IMR-90 (cell line): Measurements from ENCODE around the gene PRELID3B. TPM values are rescaled to one million over a fixed set of nuclear protein-coding genes. Genes with fewer than 3 reads are reported as not detected.

Experiments used
- ATAC-seq: fragments of 200-7000 bp; cut with Tn5 transposase; 2 replicates; pipeline ENCODE4 v1.9.1; 2020; ENCODE audit warnings: low read depth, mild to moderate bottlenecking, moderate library complexity
- BruUV-seq: library from RNA; stranded (reverse); fragments of 400-500 nt; replicated peaks from 2 replicates; lab custom pipeline; 2021; lab: Mats Ljungman, UMichigan
- CTCF ChIA-PET: fragments of 300-600 bp; formaldehyde crosslinking; extraction: SDS; loops from one replicate; lab custom pipeline; 2021; ENCODE audit warnings: antibody characterized with exemption; lab: Yijun Ruan, JAX
- POLR2A ChIA-PET: fragments of 300-600 bp; sonication (Branson Sonifier 250); formaldehyde crosslinking; loops from one replicate; lab custom pipeline; 2022; ENCODE audit warnings: antibody characterized with exemption; ENCODE audit not compliant: unreplicated experiment; lab: Charles Lee
- DNase-seq: peaks from one replicate; pipeline ENCODE4 v3.0.0; 2013
- H2AFZ ChIP-seq: replicated peaks from 2 replicates; pipeline ENCODE3; 2013; ENCODE audit warnings: low read length, mild to moderate bottlenecking; ENCODE audit not compliant: poor library complexity
- H2AK5ac ChIP-seq: 2 replicates; pipeline ENCODE4 v1.6.1; 2013; ENCODE audit warnings: low read depth, low read length, inconsistent platforms
- H2AK9ac ChIP-seq: replicated peaks from 2 replicates; pipeline ENCODE3; 2013; ENCODE audit warnings: mild to moderate bottlenecking, low read depth, low read length, moderate library complexity; ENCODE audit not compliant: poor library complexity
- H2BK120ac ChIP-seq: 2 replicates; pipeline ENCODE4 v1.6.1; 2013; ENCODE audit warnings: low read depth, low read length, inconsistent platforms
- H2BK15ac ChIP-seq: 3 replicates; pipeline ENCODE4 v1.6.1; 2013; ENCODE audit warnings: low read depth, low read length, inconsistent platforms
- H2BK20ac ChIP-seq: 2 replicates; pipeline ENCODE4 v1.6.1; 2013; ENCODE audit warnings: low read depth, mild to moderate bottlenecking, inconsistent platforms, low read length, moderate library complexity
- H2BK5ac ChIP-seq: 2 replicates; pipeline ENCODE4 v1.6.1; 2013; ENCODE audit warnings: mild to moderate bottlenecking, low read depth, low read length, inconsistent platforms; ENCODE audit not compliant: poor library complexity, severe bottlenecking
- H3K14ac ChIP-seq: replicated peaks from 2 replicates; pipeline ENCODE4 v1.6.1; 2013; ENCODE audit warnings: low read depth, low read length, inconsistent platforms
- H3K18ac ChIP-seq: 2 replicates; pipeline ENCODE4 v1.6.1; 2013; ENCODE audit warnings: low read depth, low read length, control low read depth
- H3K23ac ChIP-seq: 2 replicates; pipeline ENCODE4 v1.6.1; 2013; ENCODE audit warnings: low read depth, low read length, inconsistent platforms
- H3K27ac ChIP-seq: 2 replicates; pipeline ENCODE4 v1.5.1; 2013; ENCODE audit warnings: mild to moderate bottlenecking, control low read depth, low read length; ENCODE audit not compliant: insufficient read depth
- H3K27me3 ChIP-seq: 2 replicates; pipeline ENCODE4 v1.6.1; 2013; ENCODE audit warnings: low read length; ENCODE audit not compliant: control insufficient read depth, insufficient read depth
- H3K36me3 ChIP-seq: 2 replicates; pipeline ENCODE4 v1.6.1; 2013; ENCODE audit warnings: low read length, mixed read lengths; ENCODE audit not compliant: control insufficient read depth, insufficient read depth
- H3K4ac ChIP-seq: 2 replicates; pipeline ENCODE4 v1.6.1; 2013; ENCODE audit warnings: low read depth, low read length, inconsistent platforms
- H3K4me1 ChIP-seq: 2 replicates; pipeline ENCODE4 v1.6.1; 2013; ENCODE audit warnings: low read length, mixed read lengths; ENCODE audit not compliant: control insufficient read depth, insufficient read depth
- H3K4me2 ChIP-seq: 2 replicates; pipeline ENCODE4 v1.6.1; 2013; ENCODE audit warnings: low read depth, mild to moderate bottlenecking, control low read depth, low read length, moderate library complexity
- H3K4me3 ChIP-seq: 2 replicates; pipeline ENCODE4 v1.5.1; 2013; ENCODE audit warnings: low read depth, mild to moderate bottlenecking, control low read depth, low read length, moderate library complexity; ENCODE audit not compliant: insufficient read depth
- H3K56ac ChIP-seq: 2 replicates; pipeline ENCODE4 v1.6.1; 2013; ENCODE audit warnings: low read length, inconsistent platforms; ENCODE audit not compliant: insufficient read depth; ENCODE audit errors: extremely low read depth
- H3K79me1 ChIP-seq, 2 experiments: 2 replicates each; pipeline ENCODE4 v1.6.1; 2013; ENCODE audit warnings: low read length in 2 of 2, inconsistent platforms in 1 of 2, low read depth in 1 of 2
- H3K9ac ChIP-seq: 2 replicates; pipeline ENCODE4 v1.6.1; 2013; ENCODE audit warnings: low read depth, low read length, control low read depth
- H3K9me1 ChIP-seq: 2 replicates; pipeline ENCODE4 v1.6.1; 2013; ENCODE audit warnings: low read length, inconsistent platforms; ENCODE audit not compliant: insufficient read depth
- H3K9me3 ChIP-seq: 2 replicates; pipeline ENCODE4 v1.6.1; 2013; ENCODE audit warnings: low read length; ENCODE audit not compliant: control insufficient read depth, insufficient read depth
- H4K20me1 ChIP-seq: 2 replicates; pipeline ENCODE4 v1.6.1; 2013; ENCODE audit warnings: low read length, inconsistent platforms; ENCODE audit not compliant: insufficient read depth
- H4K5ac ChIP-seq: 2 replicates; pipeline ENCODE4 v1.6.1; 2013; ENCODE audit warnings: mild to moderate bottlenecking, low read depth, low read length, control low read depth
- H4K8ac ChIP-seq, 2 experiments: 2 replicates each; pipeline ENCODE4 v1.6.1; 2013; ENCODE audit warnings: low read depth in 2 of 2, low read length in 2 of 2, control low read depth in 1 of 2, inconsistent platforms in 1 of 2
- H4K91ac ChIP-seq: 2 replicates; pipeline ENCODE4 v1.6.1; 2013; ENCODE audit warnings: low read depth, low read length, inconsistent platforms; ENCODE audit not compliant: insufficient read depth
- BHLHE40 ChIP-seq: fragments of 150-350 bp; IDR thresholded peaks from 2 replicates; pipeline ENCODE4 v1.6.1; 2016; ENCODE audit warnings: mild to moderate bottlenecking, low read depth, low read length
- CEBPB ChIP-seq: IDR thresholded peaks from 2 replicates; pipeline ENCODE4 v1.6.1; 2012; ENCODE audit warnings: low read depth, low read length, improper control_type of control experiment
- ELK1 ChIP-seq: fragments of 150-350 bp; IDR thresholded peaks from 2 replicates; pipeline ENCODE4 v1.6.1; 2016; ENCODE audit warnings: low read depth, mild to moderate bottlenecking, low read length, moderate library complexity, borderline replicate concordance
- POLR2A ChIP-seq: IDR thresholded peaks from 2 replicates; pipeline ENCODE4 v1.6.1; 2012; ENCODE audit warnings: mild to moderate bottlenecking, low read depth, low read length
- RAD21 ChIP-seq: IDR thresholded peaks from 2 replicates; pipeline ENCODE4 v1.6.1; 2012; ENCODE audit warnings: low read length, improper control_type of control experiment
- WGBS, 2 experiments: methylation state at CpG; one replicate each; pipeline versions ENCODE4 v1.1.5 to v1.1.7; 2013; ENCODE audit warnings: missing lambda C conversion rate in 2 of 2; ENCODE audit not compliant: insufficient read length in 1 of 2; ENCODE audit errors: extremely low coverage in 2 of 2; 5-methylcytosine and 5-hydroxymethylcytosine counted together
- dilution Hi-C: fragments of 300-500 bp; cut with HindIII; formaldehyde crosslinking; loops from one replicate; pipeline ENCODE4 v1.14.3; 2018; ENCODE audit warnings: low sequenced_read_pairs; ENCODE audit not compliant: unreplicated experiment
- in situ Hi-C: fragments of 300-500 bp; cut with MboI; formaldehyde crosslinking; loops from 3 replicates; pipeline ENCODE4 v1.14.3; 2019; ENCODE audit warnings: low sequenced_read_pairs, inconsistent platforms, mixed read lengths
- intact Hi-C: fragments of 100-400 bp; cut with micrococcal nuclease; formaldehyde crosslinking; loops from 2 replicates; pipeline ENCODE4 v1.10.0; 2022
- polyA plus RNA-seq, 3 experiments: library from polyadenylated mRNA; depleted of rRNA; stranded (reverse); fragments of >200 nt; gene quantifications; 2 replicates each; pipeline ENCODE4 v1.2.3, GENCODE V29; 2012; ENCODE audit warnings: low replicate concordance in 1 of 3
- total RNA-seq: library from RNA; depleted of rRNA; stranded (reverse); fragments of >200 nt; gene quantifications from 2 replicates; pipeline ENCODE4 v1.2.3, GENCODE V29; 2012

PRELID3B gene
- total and polyA plus RNA-seq, 2 of the 4 experiments (the other 2 are of a cell fraction) = 24.8 to 41.9 TPM

DNA sequence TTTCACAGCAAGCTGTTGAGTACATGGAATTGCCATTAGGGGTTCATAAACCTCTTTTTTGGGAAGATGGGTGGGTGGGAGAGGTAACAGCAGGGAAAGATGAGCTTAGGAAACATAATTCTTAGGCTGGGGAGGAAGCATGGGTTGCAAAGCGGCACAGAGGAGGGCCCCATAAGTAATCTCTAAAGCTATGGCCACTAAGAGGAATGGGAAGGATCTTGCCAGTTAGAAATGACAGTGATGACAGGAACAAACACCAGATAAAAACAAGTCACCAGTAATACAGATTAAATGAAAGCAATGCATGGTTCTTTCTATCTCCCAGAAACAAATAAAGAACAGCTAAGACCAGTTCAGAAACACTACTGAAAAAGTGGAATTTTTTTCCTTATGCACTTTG is 31.0 kb upstream of the PRELID3B start:
- peaks cover 22% of the 10 kb centered on the region for H3K27me3 ChIP-seq
- H3K4me3 ChIP-seq = no peak overlapping the region
- dilution Hi-C loops (no loop called here), intact Hi-C loops (no loop called here), in situ Hi-C loops (no loop called here)
- no peaks in the 10 kb centered on the region for H3K9me1 ChIP-seq
- H4K20me1 ChIP-seq = no peaks in the 10 kb centered on the region
- no peak overlapping the region for H3K18ac ChIP-seq
- no peaks in the 10 kb centered on the region for H3K4me1 ChIP-seq
- no peak overlapping the region for H2AK9ac ChIP-seq
- H3K36me3 ChIP-seq = no peaks in the 10 kb centered on the region
- ATAC-seq (no peak), DNase-seq (no peak)
- no peak overlapping the region for H3K27ac ChIP-seq
- H3K4me2 ChIP-seq = no peak overlapping the region
- H2BK20ac ChIP-seq = no peak overlapping the region
- no peak overlapping the region for H3K4ac ChIP-seq
- H4K5ac ChIP-seq = no peak overlapping the region
- H3K56ac ChIP-seq = no peak overlapping the region
- H3K9me3 ChIP-seq = no peaks in the 10 kb centered on the region
- no peak overlapping the region for H3K23ac ChIP-seq
- no peak overlapping the region for H2BK15ac ChIP-seq
- ChIA-PET POLR2A (no interaction called here), CTCF (interaction anchor here (1.6 kb wide), 1 partner anchor 14 kb away, joined by 4 read pairs; no protein-coding TSS in a partner anchor)
- H2AK5ac ChIP-seq = no peak overlapping the region
- no peaks in the 10 kb centered on the region for H3K79me1 ChIP-seq
- H3K14ac ChIP-seq = no peak overlapping the region
- no peak overlapping the region for H2BK5ac ChIP-seq
- H2AFZ ChIP-seq = no peak overlapping the region
- no TSS peak for BruUV-seq
- H4K8ac ChIP-seq = no peak overlapping the region
- no peak overlapping the region for H2BK120ac ChIP-seq
- no peak overlapping the region for H4K91ac ChIP-seq
- no peak overlapping the region for H3K9ac ChIP-seq
- no peak for TF ChIP-seq CEBPB
- no peak for TF ChIP-seq BHLHE40
- no peak for TF ChIP-seq RAD21
- no peak for TF ChIP-seq POLR2A
- no peak for TF ChIP-seq ELK1
- no CpG with 5 or more reads among the region's 1 CpG for WGBS, 2 experiments
